Activated CD4-positive, alpha-beta T cell treated with anti-CD3 and anti-CD28 coated beads for 48 hours (primary cell): Measurements from ENCODE around the gene TRDMT1.

ENCODE experiments used
- DNase-seq: peaks from one replicate; pipeline ENCODE4 v3.0.0-alpha.2; 2020

TRDMT1 gene

DNA sequence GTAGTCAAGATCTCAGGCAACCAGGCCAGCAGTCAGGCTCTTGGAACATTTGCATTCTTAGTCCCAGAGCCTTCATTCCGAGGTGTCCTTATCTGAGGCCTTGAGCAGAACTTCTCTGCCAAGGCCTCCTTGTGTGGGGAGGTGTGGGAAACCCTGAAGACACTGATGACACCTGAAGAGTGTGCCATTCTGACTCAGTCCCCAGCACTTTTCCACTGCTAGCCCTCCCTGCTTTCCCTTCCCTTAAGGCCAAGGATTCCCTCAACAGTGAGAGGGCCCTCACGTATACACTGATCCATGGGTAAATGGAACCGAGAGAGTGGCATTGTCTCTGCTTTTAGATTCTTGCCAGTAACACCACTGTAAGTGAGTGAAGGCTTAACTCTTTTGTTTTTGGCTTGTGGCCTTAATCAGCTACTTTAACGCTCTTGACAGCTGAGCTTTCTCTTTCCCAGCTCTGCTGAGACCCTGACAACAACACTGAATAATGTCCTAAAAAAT, 30.3 kb downstream of the TRDMT1 start:
- no peak for DNase-seq

DNA sequence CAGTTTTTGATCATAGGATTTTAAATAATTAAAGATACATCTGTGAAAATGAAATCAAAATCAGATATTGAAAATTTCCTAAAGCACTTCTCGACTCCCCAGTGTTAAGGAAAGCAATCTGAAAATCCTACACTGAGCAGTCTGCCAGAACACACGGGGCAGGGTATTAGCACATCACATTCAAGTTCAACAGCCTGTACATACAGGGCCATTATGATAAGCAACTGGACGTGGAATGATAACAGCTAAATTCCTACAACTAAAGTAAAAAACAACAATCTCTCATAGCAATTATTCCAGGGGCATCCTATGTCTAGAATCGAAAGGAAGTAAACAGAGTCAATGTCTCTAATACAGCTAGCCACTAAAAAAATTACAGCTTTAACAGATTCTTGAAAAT, 31.7 kb downstream of the TRDMT1 start:
- DNase-seq: no peak

DNA sequence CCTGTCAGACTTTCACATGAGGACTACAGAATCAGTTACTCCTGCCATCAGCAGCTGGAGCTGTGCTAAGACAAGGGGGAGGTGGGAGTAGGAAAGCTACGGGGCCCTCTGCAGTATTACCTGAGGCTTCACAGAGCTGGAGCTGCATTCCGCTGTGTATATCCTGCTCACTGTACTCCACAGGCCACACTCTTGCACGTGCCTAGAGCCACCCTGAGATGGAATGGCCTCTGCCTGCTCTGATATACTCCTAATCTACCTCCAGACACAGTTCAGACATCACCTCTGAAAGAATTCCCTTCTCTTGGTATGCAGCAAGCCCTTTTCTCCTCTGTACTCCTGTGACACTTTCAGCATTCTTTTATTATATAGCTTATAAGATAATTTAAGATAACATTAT, 34.8 kb downstream of the TRDMT1 start:
- no peak for DNase-seq

GRCh38 chr10:17162828-17163227, 38.6 kb downstream of the TRDMT1 start:
- no peak for DNase-seq

- DNase-seq: no peak
Observed at GRCh38 chr10:17161775-17162174, 39.7 kb downstream of the TRDMT1 start.

DNA sequence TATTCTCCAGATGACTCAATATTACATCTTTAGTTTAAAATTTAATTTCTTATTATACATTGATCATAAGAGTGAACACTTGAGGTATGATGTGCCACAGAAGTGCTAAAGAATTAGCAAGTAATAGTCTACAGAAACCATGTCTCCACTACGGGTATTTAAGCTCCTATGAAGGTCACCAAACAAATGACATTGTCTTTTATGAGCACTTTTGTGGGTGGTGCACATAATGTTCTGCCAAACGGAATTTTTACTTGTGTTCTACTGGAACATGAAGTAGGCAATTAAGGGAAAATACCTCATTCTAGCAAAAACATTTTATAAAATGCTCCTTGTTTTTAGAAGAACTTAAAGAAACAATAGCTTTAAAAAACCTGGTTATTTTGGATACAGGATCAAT, 44.4 kb downstream of the TRDMT1 start:
- DNase-seq: no peak

DNA sequence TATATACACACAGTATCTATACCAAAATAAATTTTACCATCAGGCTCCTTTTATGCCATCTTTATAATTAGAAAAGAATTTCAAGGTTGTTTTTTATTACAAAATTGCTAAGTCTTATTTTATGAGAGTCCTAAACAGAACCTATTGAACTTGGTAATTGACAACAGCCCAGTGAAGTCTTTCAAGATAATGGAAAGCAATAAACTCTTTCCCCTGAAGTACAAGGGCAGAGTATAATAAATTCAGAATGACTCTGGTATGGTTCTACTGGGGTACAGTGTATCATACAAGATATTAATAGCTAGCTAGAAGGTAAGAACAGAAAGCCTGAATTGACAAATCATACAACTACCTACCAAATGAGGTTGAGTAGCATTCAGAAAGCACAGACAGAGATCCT, 45.6 kb downstream of the TRDMT1 start:
- DNase-seq: no peak

DNA sequence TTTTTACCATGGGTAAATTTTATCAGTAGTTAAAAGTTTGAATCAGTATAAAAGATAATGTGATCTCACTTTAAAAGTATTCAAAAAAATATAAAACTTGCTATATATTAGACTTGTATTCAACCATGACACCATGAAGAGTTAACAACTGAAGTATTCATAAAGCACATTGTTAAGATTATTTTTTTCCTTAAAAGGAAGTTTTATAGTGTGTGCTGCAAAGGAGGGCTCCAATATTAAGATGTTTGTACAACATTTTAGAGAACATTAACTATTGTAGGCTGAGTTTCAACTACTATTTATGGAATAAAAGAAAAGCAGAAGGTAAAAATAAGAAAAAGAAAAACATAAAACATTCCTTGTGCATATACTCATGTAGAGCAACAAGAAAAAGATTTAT, 47.4 kb downstream of the TRDMT1 start:
- no peak for DNase-seq

GRCh38 chr10:17153321-17153720, 48.2 kb downstream of the TRDMT1 start:
- DNase-seq: no peak

DNA sequence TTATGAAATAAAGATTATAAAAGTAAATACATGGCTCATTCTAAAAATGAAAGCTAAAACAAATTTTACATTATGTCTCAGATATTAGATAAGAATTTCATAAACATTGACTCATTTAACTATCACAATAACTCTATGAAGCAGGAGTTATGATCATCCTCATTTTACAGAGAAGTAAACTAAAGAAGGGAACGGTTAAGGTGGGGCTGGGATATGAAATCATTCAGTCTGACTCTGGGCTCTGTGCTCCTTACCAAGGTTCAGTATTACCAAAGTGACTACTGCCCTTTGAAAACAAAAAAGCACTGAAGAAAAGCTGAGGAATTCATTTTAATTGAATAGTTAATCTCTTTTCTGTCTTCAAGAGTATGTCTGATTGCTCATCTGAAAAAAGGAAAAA, 49.8 kb downstream of the TRDMT1 start:
- DNase-seq: no peak

DNA sequence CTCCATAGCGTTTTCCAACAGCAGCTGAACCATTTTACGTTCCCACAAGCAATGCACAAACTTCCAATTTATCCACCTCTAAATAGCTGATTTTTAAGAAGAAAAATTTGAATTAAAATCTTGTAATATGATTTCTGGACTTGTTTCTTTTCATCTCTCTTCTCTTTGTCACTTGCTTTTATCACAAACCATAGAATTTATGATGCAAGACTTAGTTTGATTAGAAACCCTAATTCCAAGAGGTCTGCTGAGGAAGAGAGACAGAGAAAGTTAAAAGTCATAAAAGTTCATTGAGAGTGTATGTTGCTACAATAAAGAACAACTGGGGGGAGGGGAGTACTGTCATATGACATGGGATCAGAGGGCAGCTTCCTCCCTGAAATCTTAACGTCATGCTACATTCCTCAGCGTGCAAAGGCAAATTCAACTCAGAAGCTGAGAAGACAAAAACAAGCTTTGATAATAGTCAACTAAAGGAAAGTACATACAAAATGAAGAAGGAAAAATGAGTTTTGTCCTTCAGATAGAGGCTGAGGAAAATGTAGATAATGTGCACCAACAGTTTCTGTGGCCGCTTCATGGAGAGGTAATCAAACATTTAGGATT, 53.5 kb downstream of the TRDMT1 start:
- DNase-seq: no peak

- DNase-seq: no peak
Observed at GRCh38 chr10:17146892-17147291, 54.6 kb downstream of the TRDMT1 start.

- DNase-seq: no peak
Observed at GRCh38 chr10:17145239-17145638, 56.2 kb downstream of the TRDMT1 start.

GRCh38 chr10:17144757-17145156, 56.7 kb downstream of the TRDMT1 start:
- peak; percentile 77 for DNase-seq

DNA sequence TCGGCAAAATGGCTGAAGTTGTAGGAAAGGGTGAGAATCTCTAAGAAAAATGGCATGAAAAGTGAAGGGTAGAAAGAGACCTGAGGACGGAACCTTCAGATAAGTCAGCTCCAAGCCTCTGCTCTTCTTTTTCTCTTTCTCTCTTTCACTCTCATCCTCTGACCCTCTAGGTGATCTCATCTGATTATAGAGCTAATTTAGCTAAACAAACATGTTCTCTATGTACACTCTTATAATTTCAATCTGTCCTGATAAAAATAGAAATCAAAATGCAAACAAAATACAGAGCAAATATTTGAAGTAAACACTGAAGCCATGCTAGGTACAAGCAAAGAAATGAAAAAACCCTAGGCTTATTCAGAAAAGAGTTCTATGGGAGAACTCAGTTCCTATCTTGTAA, 57.4 kb downstream of the TRDMT1 start:
- DNase-seq: no peak

- DNase-seq: no peak
Observed at GRCh38 chr10:17143055-17143690, 58.3 kb downstream of the TRDMT1 start.

DNA sequence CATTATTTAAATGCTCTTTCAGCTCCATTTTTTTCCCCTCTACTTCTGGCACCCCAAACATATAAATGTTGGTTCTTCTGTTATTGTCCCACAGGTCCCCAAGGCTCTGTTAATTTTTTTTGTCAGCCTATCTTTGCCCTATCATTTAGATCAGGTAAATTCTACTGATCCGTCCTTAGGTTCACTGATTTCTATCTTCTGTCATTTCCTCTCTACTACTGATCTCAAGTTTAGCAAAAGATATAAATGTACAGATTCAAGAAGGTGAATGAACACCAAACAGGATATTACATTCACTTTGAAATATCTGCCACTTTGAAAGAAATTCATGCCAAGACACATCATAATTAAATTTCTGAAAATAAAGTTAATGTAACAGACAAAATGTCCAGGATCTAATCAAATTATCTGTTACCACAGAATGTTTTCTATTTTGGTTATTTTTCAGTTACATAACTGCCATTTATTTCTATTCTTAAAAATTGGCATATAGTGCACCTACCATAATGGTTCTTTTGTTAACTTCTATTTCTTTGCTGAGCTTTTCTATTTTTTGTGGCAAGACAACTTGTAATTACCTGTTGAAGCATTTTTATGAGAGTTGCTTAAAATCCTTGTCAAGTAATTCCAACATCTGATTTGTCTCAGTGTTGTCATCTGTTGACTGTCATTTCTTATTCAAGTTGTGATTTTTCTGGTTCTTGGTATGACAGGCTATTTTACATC, 59.8 kb downstream of the TRDMT1 start:
- DNase-seq: no peak

DNA sequence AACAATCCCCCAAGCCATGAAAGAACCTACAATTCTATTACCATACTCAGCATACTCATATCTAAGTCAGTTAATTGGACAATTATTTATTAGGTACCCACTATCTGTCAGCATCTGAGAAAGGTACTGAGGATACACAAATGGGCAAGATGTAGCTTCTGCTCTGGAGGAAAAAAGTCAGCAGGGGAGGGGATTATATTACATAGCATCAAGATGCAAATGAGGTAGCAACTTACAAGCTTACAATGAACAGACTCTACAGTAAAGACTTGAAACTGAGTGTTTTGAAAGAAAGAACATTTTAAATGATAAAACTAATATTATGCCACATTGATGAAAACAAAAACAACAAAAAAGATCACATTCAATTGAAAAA, 61.1 kb downstream of the TRDMT1 start:
- DNase-seq: no peak

DNA sequence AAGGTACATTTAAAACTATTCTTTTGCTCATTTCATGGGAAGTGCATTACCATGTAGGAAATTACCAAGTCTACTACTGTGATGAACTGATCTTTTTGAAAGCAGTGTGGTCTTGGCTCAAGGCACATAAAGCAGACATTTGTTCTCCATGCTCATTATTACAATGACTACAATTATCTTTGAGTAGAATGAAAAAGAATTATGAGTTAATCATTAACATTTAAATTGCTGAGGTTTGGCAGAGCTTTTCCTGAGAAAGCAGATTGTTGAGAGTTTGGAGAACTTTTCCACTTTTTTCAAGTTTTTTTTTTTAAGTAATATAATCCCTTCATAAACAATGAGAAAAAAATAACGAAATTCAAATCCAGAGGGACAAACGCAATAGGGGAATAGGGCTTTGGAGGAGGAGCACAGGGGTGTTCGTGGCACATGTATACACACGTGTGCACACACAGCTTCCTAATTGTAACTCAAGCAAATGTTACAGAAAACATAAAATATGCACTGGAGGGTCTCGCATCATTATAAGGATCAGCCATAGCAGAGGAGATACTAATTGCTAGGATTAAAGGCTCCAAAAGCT, 62.9 kb downstream of the TRDMT1 start:
- DNase-seq: no peak

DNA sequence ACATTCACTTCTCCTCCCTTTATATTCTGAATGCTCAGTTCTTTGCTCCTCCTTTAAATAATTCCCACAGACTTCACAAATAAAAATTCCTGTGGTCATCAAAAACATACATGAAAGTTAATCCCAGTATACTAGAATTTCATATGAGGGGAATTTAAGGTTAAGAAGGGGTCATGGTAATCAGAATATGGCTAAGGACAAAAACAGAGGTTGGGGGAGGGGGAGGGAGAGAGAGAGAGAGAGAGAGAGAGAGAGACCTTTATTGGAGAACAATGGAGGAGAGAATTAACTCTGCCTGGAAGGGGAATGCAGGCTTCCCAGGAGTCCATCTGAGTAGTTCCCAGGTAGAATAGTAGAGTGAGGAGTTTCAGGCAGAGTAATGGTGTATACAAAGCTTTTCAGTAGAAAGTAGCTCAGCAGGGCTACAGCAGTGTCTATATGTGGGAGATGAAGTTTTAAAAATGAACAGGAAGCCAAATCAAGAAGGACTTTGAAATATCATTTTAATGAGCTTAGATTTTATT, 66.7 kb downstream of the TRDMT1 start:
- DNase-seq: no peak

DNA sequence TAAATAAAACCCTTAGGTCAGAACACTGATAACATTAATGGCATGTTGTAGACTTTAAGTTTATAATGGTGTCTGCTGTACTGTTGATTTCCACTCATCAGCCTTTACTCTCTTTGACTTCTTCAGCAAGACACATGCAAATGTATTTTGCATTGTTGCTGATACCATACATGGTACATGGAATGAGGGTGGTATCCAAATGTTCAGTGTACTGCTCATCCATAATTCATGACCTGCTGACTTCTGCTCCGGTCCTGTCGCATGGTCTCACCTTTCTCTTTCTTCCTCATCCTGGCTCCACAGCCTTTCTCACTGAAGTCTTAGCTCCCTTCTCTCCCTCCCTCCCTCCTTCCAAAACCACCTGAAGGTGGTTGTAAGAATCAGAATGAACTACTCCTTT, 67.2 kb downstream of the TRDMT1 start:
- DNase-seq: no peak

GRCh38 chr10:17129741-17130140, 71.7 kb downstream of the TRDMT1 start, which contains the start of gene CUBN:
CUBN (minus strand) TSS chr10:17129811; CDS start chr10:17129765, 46 bp downstream.
- DNase-seq: no peak

- no peak for DNase-seq
Observed at GRCh38 chr10:17128261-17128660, 73.2 kb downstream of the TRDMT1 start.

- DNase-seq: no peak
Observed at GRCh38 chr10:17126327-17126726, 75.1 kb downstream of the TRDMT1 start.
